Subcutaneous adipose tissue (tissue), 4 donors: ENCODE results near the gene PANK4. TPM values are rescaled to one million over a fixed set of nuclear protein-coding genes. Genes with fewer than 3 reads are reported as not detected.

ENCODE experiments used
- total RNA-seq, 4 donors: library from RNA; depleted of rRNA; stranded (reverse); fragments of >200 nt; gene quantifications; one replicate each; pipeline ENCODE4 v1.1.0, GENCODE V29; 2016
- TF ChIP-seq, protein P1 (sequence below): fragments of 450-650 bp; IDR thresholded peaks from one replicate; pipeline ENCODE4 v1.5.1; 2016; ENCODE audit warnings: low read depth, mild to moderate bottlenecking, control low read depth, antibody characterized with exemption, moderate library complexity

The PANK4 gene
- total RNA-seq = 10 to 100 TPM; 11.4 to 24.4 (median 21.7) TPM

DNA sequence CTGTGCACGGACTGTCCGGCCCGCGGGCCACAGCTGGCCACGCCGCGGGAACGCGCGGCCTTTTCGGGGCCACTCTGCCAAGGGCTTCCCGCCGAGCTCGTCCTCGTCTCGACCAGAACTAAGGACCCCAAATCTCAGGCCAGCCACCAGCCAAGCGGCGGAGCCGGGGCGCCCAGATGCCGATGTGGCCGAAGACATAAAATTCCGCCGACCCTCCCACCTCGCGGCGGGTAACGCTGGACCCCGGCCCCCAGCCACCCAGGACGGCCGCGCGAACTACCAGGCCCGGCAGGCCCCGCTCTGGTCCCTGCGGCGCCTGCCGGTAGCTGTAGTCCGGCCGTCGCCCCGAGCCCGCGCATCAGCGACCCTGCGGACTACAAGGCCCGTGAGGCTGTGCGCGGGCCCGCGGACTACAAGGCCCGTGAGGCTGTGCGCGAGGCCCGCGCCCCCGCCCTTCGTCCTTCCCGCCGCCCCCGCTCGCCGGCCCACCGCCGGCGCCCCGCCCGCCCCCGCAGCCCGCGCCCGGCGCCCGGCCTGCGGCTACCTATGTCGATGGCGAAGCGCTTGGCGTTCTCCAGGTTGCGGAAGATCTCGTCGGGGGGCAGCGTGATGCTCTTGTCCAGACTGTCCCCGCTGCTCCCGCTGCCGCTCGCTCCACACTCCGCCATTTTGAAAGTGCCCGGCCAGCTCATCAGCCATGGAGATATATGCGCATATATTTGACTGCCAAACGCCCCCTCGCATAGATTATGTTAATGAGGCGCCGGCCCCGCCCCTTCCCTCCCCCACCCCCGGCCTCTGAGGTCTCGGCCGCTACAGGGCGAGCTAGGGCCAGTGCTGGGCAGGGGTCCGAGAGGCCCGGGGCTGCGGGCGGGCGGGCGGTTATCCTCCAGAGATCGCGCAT, at the start of gene PANK4:
Gene PANK4, minus strand, starts transcription at position 677 of the 904 bp plus-strand sequence. Its CDS starts 9 bp downstream, at position 668.
- TF ChIP-seq, protein P1, sequence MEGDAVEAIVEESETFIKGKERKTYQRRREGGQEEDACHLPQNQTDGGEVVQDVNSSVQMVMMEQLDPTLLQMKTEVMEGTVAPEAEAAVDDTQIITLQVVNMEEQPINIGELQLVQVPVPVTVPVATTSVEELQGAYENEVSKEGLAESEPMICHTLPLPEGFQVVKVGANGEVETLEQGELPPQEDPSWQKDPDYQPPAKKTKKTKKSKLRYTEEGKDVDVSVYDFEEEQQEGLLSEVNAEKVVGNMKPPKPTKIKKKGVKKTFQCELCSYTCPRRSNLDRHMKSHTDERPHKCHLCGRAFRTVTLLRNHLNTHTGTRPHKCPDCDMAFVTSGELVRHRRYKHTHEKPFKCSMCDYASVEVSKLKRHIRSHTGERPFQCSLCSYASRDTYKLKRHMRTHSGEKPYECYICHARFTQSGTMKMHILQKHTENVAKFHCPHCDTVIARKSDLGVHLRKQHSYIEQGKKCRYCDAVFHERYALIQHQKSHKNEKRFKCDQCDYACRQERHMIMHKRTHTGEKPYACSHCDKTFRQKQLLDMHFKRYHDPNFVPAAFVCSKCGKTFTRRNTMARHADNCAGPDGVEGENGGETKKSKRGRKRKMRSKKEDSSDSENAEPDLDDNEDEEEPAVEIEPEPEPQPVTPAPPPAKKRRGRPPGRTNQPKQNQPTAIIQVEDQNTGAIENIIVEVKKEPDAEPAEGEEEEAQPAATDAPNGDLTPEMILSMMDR = no peak

DNA sequence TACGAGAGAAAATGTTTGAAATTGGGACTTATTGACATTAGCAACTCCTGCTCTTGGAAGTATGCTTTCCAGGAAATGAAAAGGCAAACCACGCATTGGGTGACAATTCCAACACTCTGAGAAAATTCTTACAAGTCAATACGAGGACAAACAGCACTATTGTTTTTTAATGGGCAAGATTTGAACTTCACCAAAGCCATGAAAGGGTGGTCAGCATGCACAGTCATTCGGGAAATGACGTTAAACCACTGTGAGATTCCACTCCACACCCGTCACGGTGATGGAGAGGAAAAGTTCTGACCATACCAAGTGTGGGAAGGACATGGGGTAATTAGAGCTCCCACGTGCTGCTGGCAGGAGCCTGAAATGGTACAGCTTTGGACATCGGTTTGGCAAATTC, 48.0 kb upstream of the PANK4 start:
- TF ChIP-seq, protein P1 = no peak

DNA sequence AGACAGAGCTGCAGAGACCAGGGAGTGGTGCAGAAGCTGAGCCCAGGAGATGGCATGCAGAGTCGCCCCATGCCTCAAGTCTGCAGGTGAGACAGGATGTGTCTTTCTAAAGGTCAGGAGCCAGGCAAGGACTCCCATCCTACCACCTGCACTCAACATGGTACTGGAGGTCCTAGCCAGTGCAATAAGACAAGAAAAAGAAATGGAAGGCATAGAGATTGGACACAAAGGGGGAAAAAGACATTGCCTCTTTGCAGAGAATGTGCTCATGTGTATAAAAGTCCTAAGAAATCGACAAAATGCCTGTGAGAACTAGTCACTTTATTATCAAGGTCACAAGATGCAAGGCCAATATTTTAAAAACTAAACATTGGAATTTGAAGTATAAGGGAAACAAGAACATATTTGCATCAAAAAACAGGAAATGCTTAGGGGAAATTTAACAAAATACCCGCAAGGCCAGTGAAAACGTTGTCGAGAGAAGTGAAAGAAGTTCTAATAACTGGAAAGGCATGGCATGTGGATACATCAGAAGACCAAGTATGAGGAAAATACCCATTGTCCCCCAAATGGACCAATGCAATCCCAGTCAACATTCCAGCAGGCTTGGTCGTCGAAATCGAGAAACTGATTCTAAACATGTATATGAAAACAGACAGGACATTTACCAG, 47.0 kb upstream of the PANK4 start:
- TF ChIP-seq, protein P1 = no peak

DNA sequence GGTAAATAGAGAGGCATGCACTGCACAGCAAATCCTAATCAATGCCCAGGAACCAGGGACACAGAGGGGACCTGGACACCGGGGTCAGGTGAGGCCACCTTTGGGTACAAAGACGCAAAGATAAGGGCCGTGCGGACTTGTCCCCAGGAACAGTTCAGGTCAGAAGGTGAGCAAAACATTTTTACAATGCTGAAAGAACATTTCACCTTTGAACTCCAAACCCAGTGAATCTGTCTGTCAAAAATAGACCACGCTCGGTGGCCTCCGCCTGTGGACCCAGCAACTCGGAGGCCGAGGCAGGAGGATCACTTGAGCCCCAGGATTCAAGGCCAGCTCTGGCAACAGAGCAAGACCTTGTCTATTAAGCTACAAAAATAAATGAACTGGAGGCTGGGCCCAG, 45.0 kb upstream of the PANK4 start:
- TF ChIP-seq, protein P1 = no peak

DNA sequence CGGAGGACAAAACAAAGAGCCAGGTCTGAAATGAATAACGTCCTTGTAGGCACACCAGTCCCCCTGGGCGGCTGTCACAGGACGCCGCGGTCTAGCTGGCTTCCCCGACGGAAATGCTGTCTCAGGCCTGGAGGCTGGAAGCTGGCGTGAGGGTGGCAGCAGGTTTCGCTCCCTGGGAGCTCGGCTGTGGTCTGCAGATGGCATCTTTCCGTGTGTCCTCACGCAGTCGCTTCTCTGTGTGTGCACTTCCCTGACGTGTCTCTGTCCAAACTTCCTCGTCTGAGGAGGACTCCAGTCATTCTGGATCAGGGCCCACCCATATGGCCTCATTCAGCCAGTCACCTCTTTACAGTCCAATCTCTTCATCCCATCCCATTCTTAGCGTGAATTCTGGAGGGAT, 43.9 kb upstream of the PANK4 start:
- TF ChIP-seq, protein P1 = no peak

DNA sequence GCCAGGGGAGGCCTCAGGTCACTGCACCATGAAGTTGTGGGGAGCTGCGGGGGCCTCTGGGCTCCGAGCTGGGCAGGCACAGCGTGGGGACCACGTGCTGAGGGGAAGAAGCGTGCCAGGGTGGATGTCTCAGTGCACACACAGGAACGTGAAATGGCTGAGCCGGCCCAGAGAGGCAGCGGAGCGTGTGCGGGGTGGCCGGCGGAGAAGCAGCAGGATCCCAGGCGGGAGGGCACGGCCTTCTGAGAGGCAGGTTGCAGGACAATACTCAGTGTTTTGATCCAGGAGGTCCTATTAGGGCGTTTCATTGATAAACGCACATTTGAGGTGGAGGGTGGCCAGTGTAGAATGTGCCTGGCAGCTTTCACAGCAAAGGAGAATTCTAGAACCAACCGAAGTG, 42.7 kb upstream of the PANK4 start:
- TF ChIP-seq, protein P1 = no peak

DNA sequence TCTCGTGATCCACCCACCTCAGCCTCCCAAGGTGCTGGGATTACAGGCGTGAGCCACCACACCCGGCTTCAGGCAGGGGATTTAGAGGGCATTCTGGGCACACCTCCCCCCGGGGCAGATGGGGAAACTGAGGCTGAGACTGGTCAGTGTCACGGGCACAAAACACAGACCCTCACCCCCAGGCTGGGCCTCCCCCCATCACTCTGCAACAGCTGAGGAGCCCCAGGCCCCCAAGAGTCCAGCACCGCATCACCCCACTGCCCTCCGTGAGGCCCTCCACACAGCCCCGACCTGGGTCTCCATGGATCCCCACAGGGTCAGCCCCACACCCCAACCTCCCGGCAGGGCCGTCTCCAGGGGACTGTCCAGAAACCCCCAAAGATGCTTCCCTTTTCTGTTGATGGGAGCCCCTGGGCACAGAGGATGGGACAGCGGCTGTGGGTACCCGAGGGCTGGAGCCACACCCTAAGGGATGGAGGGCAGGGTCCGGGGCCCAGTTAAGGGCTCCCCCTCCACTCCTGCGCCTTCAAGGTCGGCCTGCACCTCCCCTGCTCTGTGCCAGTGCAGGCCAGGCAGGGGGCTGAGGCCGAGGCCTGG, 40.8 kb upstream of the PANK4 start:
- TF ChIP-seq, protein P1 = no peak
